K562 (cell line): Measurements from ENCODE around the gene HNMT. TPM values are rescaled to one million over a fixed set of nuclear protein-coding genes. Genes with fewer than 3 reads are reported as not detected.

Source experiments
- ARNT ChIP-seq, 2 experiments: fragments of 450-650 bp; IDR thresholded peaks; 2 replicates each; pipeline ENCODE4 v1.6.1; 2016; ENCODE audit warnings: mild to moderate bottlenecking in 1 of 2
- ATF7 ChIP-seq: fragments of 450-650 bp; IDR thresholded peaks from 2 replicates; pipeline ENCODE4 v1.7.1; 2014; ENCODE audit warnings: mild to moderate bottlenecking, moderate library complexity
- CHAMP1 ChIP-seq: fragments of 450-650 bp; IDR thresholded peaks from 2 replicates; pipeline ENCODE4 v1.6.1; 2016; ENCODE audit warnings: mild to moderate bottlenecking
- CHD7 ChIP-seq: fragments of 200-600 bp; sonication (generic); IDR thresholded peaks from one replicate; pipeline ENCODE4 v1.6.1; 2012; ENCODE audit warnings: mild to moderate bottlenecking, low read depth, low read length, inconsistent platforms
- CTBP1 ChIP-seq: fragments of 450-650 bp; IDR thresholded peaks from 2 replicates; pipeline ENCODE4 v1.6.1; 2016; ENCODE audit warnings: borderline replicate concordance
- EZH2 ChIP-seq: IDR thresholded peaks from 2 replicates; pipeline ENCODE4 v1.6.1; 2012; ENCODE audit warnings: low read depth, mild to moderate bottlenecking, inconsistent platforms, low read length, borderline replicate concordance
- L3MBTL2 ChIP-seq: fragments of 450-650 bp; IDR thresholded peaks from 2 replicates; pipeline ENCODE4 v1.6.1; 2016; ENCODE audit warnings: mild to moderate bottlenecking, moderate library complexity
- MLLT1 ChIP-seq, 2 experiments: fragments of 450-650 bp; IDR thresholded peaks; 2 replicates each; pipeline ENCODE4 v1.6.1; 2016
- MTA3 ChIP-seq: fragments of 450-650 bp; formaldehyde crosslinking; IDR thresholded peaks from 2 replicates; pipeline ENCODE4 v1.6.1; 2017; ENCODE audit warnings: mild to moderate bottlenecking, borderline replicate concordance
- MTF1 ChIP-seq: fragments of 250-450 bp; sonication (Bioruptor Pico); IDR thresholded peaks from 2 replicates; pipeline ENCODE4 v1.9.0; 2021; ENCODE audit warnings: moderate library complexity, mild to moderate bottlenecking, inconsistent platforms, borderline replicate concordance
- RFX7 ChIP-seq: fragments of 250-450 bp; sonication (Bioruptor Pico); IDR thresholded peaks from 2 replicates; pipeline ENCODE4 v1.5.1; 2021; ENCODE audit warnings: mild to moderate bottlenecking
- ZNF655 ChIP-seq: fragments of 250-450 bp; sonication (Bioruptor Pico); IDR thresholded peaks from 2 replicates; pipeline ENCODE4 v1.5.0; 2021
- ZNF695 ChIP-seq: fragments of 450-650 bp; formaldehyde crosslinking; IDR thresholded peaks from 2 replicates; pipeline ENCODE4 v1.4.0; 2020; ENCODE audit warnings: mild to moderate bottlenecking, moderate library complexity
- polyA plus RNA-seq, 8 experiments: library from polyadenylated mRNA; depleted of rRNA in 4 of 8; stranded (reverse) in 5 of 8; unstranded in 3 of 8; fragments of >200 nt; fragmentation: Nextera tagmentation in 2 of 8; fragmentation: Illumina TruSeq in 1 of 8; extraction: Ambion mirVana in 2 of 8; extraction: Trizol in 1 of 8; gene quantifications; 2 replicates each; pipeline versions ENCODE4 v1.2.1 to v1.2.3, GENCODE V29; 2011 to 2014; ENCODE audit warnings: inconsistent platforms in 1 of 8, missing spikeins in 1 of 8
- total RNA-seq, 7 experiments: library from RNA; depleted of rRNA in 6 of 7; stranded (reverse); fragments of >200 nt in 6 of 7; fragmentation: Illumina TruSeq in 2 of 7; extraction: Trizol in 2 of 7; gene quantifications; 2 replicates each; pipeline versions ENCODE4 v1.2.1 to v1.2.3, GENCODE V29; 2011 to 2021; ENCODE audit warnings: low replicate concordance in 1 of 7

The HNMT gene
- total and polyA plus RNA-seq, 9 of the 15 experiments (the other 6 are each of a cell fraction or from before 2014, with no cell fraction given), result 3.1 to 10.9 (median 5.3) TPM

GRCh38 chr2:138060301-138060635 lies 96.0 kb downstream of the HNMT start (continued):
- peak in 1 of 2 experiments; percentile 88; a peak in 2 of 4 replicates for TF ChIP-seq MLLT1 (IDR thresholded peaks at IDR 0.05)
- no peak for TF ChIP-seq ZNF655 (CRISPR knock-in tag)
- peak; percentile 62 to 64; a peak in 2 of 4 replicates for TF ChIP-seq ARNT (IDR thresholded peaks at IDR 0.05)
- TF ChIP-seq MTF1 (CRISPR knock-in tag), result no peak
- no peak for TF ChIP-seq CHD7
- TF ChIP-seq MTA3, result peak; percentile 56; the same call in 1 of the 2 replicates
- TF ChIP-seq EZH2, result no peak
- TF ChIP-seq CTBP1, result peak; percentile 90
- TF ChIP-seq L3MBTL2, result peak; percentile 33; the same call in 1 of the 2 replicates
- TF ChIP-seq ZNF695 (CRISPR knock-in tag), result no peak
- no peak for TF ChIP-seq CHAMP1
- peak; percentile 65 for TF ChIP-seq ATF7
- TF ChIP-seq RFX7 (CRISPR knock-in tag), result no peak
